PFSK-1 (cell line): ENCODE data around the gene MORN1.

Experiments
- FOXP2 ChIP-seq: optimal IDR thresholded peaks from 2 replicates; pipeline ENCODE3; 2011; ENCODE audit warnings: borderline replicate concordance, control low read depth, inconsistent platforms; ENCODE audit not compliant: insufficient read depth; ENCODE audit errors: extremely low read length, extremely low read depth
- POLR2AphosphoS5 ChIP-seq: IDR thresholded peaks from 2 replicates; pipeline ENCODE4 v1.6.1; 2012; ENCODE audit warnings: low read depth, mild to moderate bottlenecking, control low read depth, low read length, moderate library complexity
- SIN3A ChIP-seq: IDR thresholded peaks from 2 replicates; pipeline ENCODE4 v1.6.1; 2012; ENCODE audit warnings: mild to moderate bottlenecking, low read length, moderate library complexity, borderline replicate concordance; ENCODE audit not compliant: insufficient read depth
- TAF1 ChIP-seq: IDR thresholded peaks from 2 replicates; pipeline ENCODE4 v1.6.1; 2012; ENCODE audit warnings: low read length, control low read depth, borderline replicate concordance; ENCODE audit not compliant: insufficient read depth
- TF ChIP-seq, protein P1 (sequence below), 2 experiments: IDR thresholded peaks; 2 replicates each; pipeline versions ENCODE4 v1.6.1 to v1.8.0; 2011 to 2012; ENCODE audit warnings: low read depth in 2 of 2, low read length in 2 of 2, control low read depth in 1 of 2, inconsistent platforms in 1 of 2, mild to moderate bottlenecking in 1 of 2, moderate library complexity in 1 of 2; ENCODE audit not compliant: insufficient read depth in 1 of 2

The MORN1 gene

GRCh38 chr1:2373551-2374251 is 17.7 kb downstream of the MORN1 start:
- TF ChIP-seq, protein P1, sequence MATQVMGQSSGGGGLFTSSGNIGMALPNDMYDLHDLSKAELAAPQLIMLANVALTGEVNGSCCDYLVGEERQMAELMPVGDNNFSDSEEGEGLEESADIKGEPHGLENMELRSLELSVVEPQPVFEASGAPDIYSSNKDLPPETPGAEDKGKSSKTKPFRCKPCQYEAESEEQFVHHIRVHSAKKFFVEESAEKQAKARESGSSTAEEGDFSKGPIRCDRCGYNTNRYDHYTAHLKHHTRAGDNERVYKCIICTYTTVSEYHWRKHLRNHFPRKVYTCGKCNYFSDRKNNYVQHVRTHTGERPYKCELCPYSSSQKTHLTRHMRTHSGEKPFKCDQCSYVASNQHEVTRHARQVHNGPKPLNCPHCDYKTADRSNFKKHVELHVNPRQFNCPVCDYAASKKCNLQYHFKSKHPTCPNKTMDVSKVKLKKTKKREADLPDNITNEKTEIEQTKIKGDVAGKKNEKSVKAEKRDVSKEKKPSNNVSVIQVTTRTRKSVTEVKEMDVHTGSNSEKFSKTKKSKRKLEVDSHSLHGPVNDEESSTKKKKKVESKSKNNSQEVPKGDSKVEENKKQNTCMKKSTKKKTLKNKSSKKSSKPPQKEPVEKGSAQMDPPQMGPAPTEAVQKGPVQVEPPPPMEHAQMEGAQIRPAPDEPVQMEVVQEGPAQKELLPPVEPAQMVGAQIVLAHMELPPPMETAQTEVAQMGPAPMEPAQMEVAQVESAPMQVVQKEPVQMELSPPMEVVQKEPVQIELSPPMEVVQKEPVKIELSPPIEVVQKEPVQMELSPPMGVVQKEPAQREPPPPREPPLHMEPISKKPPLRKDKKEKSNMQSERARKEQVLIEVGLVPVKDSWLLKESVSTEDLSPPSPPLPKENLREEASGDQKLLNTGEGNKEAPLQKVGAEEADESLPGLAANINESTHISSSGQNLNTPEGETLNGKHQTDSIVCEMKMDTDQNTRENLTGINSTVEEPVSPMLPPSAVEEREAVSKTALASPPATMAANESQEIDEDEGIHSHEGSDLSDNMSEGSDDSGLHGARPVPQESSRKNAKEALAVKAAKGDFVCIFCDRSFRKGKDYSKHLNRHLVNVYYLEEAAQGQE (IDR thresholded peaks at IDR 0.05; ENCODE audit: insufficient read depth in 1 of 2, low read depth in 2 of 2, low read length in 2 of 2), result no peak
- no peak for TF ChIP-seq POLR2AphosphoS5
- no peak for TF ChIP-seq SIN3A
- no peak for TF ChIP-seq TAF1

DNA sequence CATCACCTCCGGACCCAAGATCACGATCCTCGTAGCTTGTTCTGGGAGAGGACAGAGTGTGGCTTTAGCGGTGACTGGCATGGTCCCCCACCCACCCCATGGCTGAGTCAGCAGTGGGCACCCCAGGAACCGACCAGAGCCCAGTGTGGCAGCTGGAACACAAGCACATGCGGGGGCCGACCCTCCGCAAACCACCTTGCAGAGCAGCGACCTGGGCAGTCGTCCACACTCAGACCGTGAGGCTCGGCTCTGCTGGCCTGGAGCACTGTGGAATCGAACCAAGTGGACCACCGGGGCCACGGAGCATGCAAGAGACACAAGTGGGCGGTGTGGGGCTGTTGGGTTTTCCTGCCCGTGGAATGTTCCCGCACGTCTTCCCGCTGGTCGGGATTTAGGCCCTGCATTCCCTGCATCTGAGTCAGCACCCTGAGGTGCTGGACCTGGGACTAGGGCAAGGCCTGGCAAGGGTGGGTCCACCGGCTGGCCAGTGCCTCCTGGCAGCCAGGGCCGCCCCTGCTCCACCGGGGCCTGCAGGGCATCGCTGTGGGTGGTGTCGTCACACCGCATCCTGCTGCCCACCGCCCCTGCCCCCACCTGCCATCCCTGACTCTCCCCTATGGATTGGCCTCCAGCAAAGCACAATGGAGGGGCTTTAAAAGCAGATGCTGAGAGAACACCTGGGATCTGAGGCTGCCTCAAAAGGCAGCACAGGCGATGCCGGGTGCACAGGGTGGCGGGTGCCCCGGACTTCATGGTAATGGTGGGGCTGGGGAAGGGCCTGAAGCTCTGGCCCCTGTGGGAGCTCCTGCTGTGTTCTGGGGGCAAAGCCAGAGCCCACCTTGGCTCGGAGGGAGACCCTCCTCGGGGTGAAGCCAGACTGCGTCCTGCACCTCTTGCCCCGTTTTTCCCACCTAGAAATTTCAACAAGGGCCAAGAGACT is 18.5 kb downstream of the MORN1 start:
- TF ChIP-seq FOXP2, result no peak
- TF ChIP-seq TAF1, result no peak
- TF ChIP-seq, protein P1 (IDR thresholded peaks at IDR 0.05; ENCODE audit: insufficient read depth in 1 of 2, low read depth in 2 of 2, low read length in 2 of 2), result no peak
- no peak for TF ChIP-seq SIN3A
- no peak for TF ChIP-seq POLR2AphosphoS5

- TF ChIP-seq POLR2AphosphoS5 (no peak), FOXP2 (no peak), TAF1 (no peak)
- TF ChIP-seq, protein P1 (IDR thresholded peaks at IDR 0.05; ENCODE audit: insufficient read depth in 1 of 2, low read depth in 2 of 2, low read length in 2 of 2), result no peak
These were observed 23.2 kb downstream of the MORN1 start for GRCh38 chr1:2368053-2368744.

- TF ChIP-seq TAF1 (no peak), FOXP2 (no peak), SIN3A (no peak), POLR2AphosphoS5 (no peak)
- TF ChIP-seq, protein P1 (IDR thresholded peaks at IDR 0.05; ENCODE audit: insufficient read depth in 1 of 2, low read depth in 2 of 2, low read length in 2 of 2), result no peak
These were observed 27.4 kb downstream of the MORN1 start for GRCh38 chr1:2363847-2364513.
